Measurements from ENCODE around the gene POU6F2.

POU6F2 gene

GRCh38 chr7:39017369-39017915 lies 39.7 kb downstream of the POU6F2 start:
- no peak for DNase-seq

GRCh38 chr7:39022796-39023195 lies 45.1 kb downstream of the POU6F2 start:
- Mint-ChIP-seq H3K4me1 (no peaks in the 10 kb centered on the region), H3K36me3 (no peaks in the 10 kb centered on the region), H3K4me3 (no peak overlapping the region), H3K9me3 (peaks cover 7% of the 10 kb centered on the region), H3K27me3 (no peaks in the 10 kb centered on the region), H3K27ac (no peak overlapping the region)
- DNase-seq, result no peak
- CTCF ChIA-PET, result no interaction called here

More at GRCh38 chr7:39017369-39017915, 39.7 kb downstream of the POU6F2 start:
- Mint-ChIP-seq H3K9me3 (no peaks in the 10 kb centered on the region), H3K4me3 (no peak overlapping the region), H3K36me3 (no peaks in the 10 kb centered on the region), H3K4me1 (no peaks in the 10 kb centered on the region), H3K27ac (no peak overlapping the region), H3K27me3 (no peaks in the 10 kb centered on the region)
- CTCF ChIA-PET, result no interaction called here

- peaks cover 7% of the 10 kb centered on the region for H3K9me3 Mint-ChIP-seq
- no peak overlapping the region for H3K4me3 Mint-ChIP-seq
- CTCF ChIA-PET, result no interaction called here
- no peak for DNase-seq
- no peaks in the 10 kb centered on the region for H3K27me3 Mint-ChIP-seq
- no peak overlapping the region for H3K27ac Mint-ChIP-seq
- H3K4me1 Mint-ChIP-seq, result no peaks in the 10 kb centered on the region
- no peaks in the 10 kb centered on the region for H3K36me3 Mint-ChIP-seq
These were observed 49.8 kb downstream of the POU6F2 start for GRCh38 chr7:39027491-39027890.

GRCh38 chr7:39033885-39034624 lies 56.3 kb downstream of the POU6F2 start:
- no peaks in the 10 kb centered on the region for H3K9me3 Mint-ChIP-seq
- H3K27me3 Mint-ChIP-seq, result no peaks in the 10 kb centered on the region
- DNase-seq, result no peak
- H3K27ac Mint-ChIP-seq, result no peak overlapping the region
- H3K4me1 Mint-ChIP-seq, result no peaks in the 10 kb centered on the region
- H3K36me3 Mint-ChIP-seq, result no peaks in the 10 kb centered on the region
- CTCF ChIA-PET, result no interaction called here
- H3K4me3 Mint-ChIP-seq, result no peak overlapping the region

GRCh38 chr7:39035156-39035555 lies 57.4 kb downstream of the POU6F2 start:
- no peak for DNase-seq
- no peak overlapping the region for H3K27ac Mint-ChIP-seq
- no peaks in the 10 kb centered on the region for H3K36me3 Mint-ChIP-seq
- no peaks in the 10 kb centered on the region for H3K4me1 Mint-ChIP-seq
- H3K27me3 Mint-ChIP-seq, result no peaks in the 10 kb centered on the region
- H3K4me3 Mint-ChIP-seq, result no peak overlapping the region
- no peaks in the 10 kb centered on the region for H3K9me3 Mint-ChIP-seq
- CTCF ChIA-PET, result no interaction called here

- CTCF ChIA-PET, result no interaction called here
- Mint-ChIP-seq H3K4me1 (no peaks in the 10 kb centered on the region), H3K27ac (no peak overlapping the region), H3K27me3 (no peaks in the 10 kb centered on the region), H3K9me3 (no peaks in the 10 kb centered on the region), H3K4me3 (no peak overlapping the region), H3K36me3 (no peaks in the 10 kb centered on the region)
- DNase-seq, result no peak
These were observed 58.2 kb downstream of the POU6F2 start for GRCh38 chr7:39035903-39036302.

GRCh38 chr7:39042670-39043069 lies 65.0 kb downstream of the POU6F2 start:
- CTCF ChIA-PET, result no interaction called here
- Mint-ChIP-seq H3K27me3 (no peaks in the 10 kb centered on the region), H3K4me1 (no peaks in the 10 kb centered on the region), H3K9me3 (no peaks in the 10 kb centered on the region), H3K36me3 (no peaks in the 10 kb centered on the region), H3K4me3 (no peak overlapping the region), H3K27ac (no peak overlapping the region)
- DNase-seq, result no peak

- H3K27ac Mint-ChIP-seq, result no peak overlapping the region
- DNase-seq, result no peak
- no peaks in the 10 kb centered on the region for H3K36me3 Mint-ChIP-seq
- no peaks in the 10 kb centered on the region for H3K27me3 Mint-ChIP-seq
- H3K4me1 Mint-ChIP-seq, result no peaks in the 10 kb centered on the region
- H3K9me3 Mint-ChIP-seq, result no peaks in the 10 kb centered on the region
- CTCF ChIA-PET, result no interaction called here
- H3K4me3 Mint-ChIP-seq, result no peak overlapping the region
These were observed 65.8 kb downstream of the POU6F2 start for GRCh38 chr7:39043531-39043930.

- Mint-ChIP-seq H3K27me3 (no peaks in the 10 kb centered on the region), H3K36me3 (no peaks in the 10 kb centered on the region), H3K4me1 (no peaks in the 10 kb centered on the region), H3K4me3 (no peak overlapping the region), H3K9me3 (no peaks in the 10 kb centered on the region), H3K27ac (no peak overlapping the region)
- no peak for DNase-seq
- CTCF ChIA-PET, result no interaction called here
These were observed 66.8 kb downstream of the POU6F2 start for GRCh38 chr7:39044489-39044888.

- no peak for DNase-seq
- no peaks in the 10 kb centered on the region for H3K27me3 Mint-ChIP-seq
- no peak overlapping the region for H3K4me3 Mint-ChIP-seq
- CTCF ChIA-PET, result no interaction called here
- no peaks in the 10 kb centered on the region for H3K4me1 Mint-ChIP-seq
- H3K9me3 Mint-ChIP-seq, result no peaks in the 10 kb centered on the region
- H3K27ac Mint-ChIP-seq, result no peak overlapping the region
- no peaks in the 10 kb centered on the region for H3K36me3 Mint-ChIP-seq
These were observed 67.5 kb downstream of the POU6F2 start for GRCh38 chr7:39045231-39045630.

GRCh38 chr7:39051279-39051678 lies 73.6 kb downstream of the POU6F2 start:
- no peak for DNase-seq
- CTCF ChIA-PET, result no interaction called here
- Mint-ChIP-seq H3K36me3 (no peaks in the 10 kb centered on the region), H3K4me1 (no peaks in the 10 kb centered on the region), H3K9me3 (no peaks in the 10 kb centered on the region), H3K4me3 (no peak overlapping the region), H3K27me3 (no peaks in the 10 kb centered on the region), H3K27ac (no peak overlapping the region)

- H3K4me1 Mint-ChIP-seq, result no peaks in the 10 kb centered on the region
- CTCF ChIA-PET, result no interaction called here
- DNase-seq, result no peak
- H3K36me3 Mint-ChIP-seq, result no peaks in the 10 kb centered on the region
- H3K27ac Mint-ChIP-seq, result no peak overlapping the region
- no peaks in the 10 kb centered on the region for H3K27me3 Mint-ChIP-seq
- H3K9me3 Mint-ChIP-seq, result no peaks in the 10 kb centered on the region
- no peak overlapping the region for H3K4me3 Mint-ChIP-seq
These were observed 74.0 kb downstream of the POU6F2 start for GRCh38 chr7:39051707-39052106.

- no peak overlapping the region for H3K27ac Mint-ChIP-seq
- no peaks in the 10 kb centered on the region for H3K27me3 Mint-ChIP-seq
- H3K36me3 Mint-ChIP-seq, result no peaks in the 10 kb centered on the region
- no peak for DNase-seq
- CTCF ChIA-PET, result no interaction called here
- no peaks in the 10 kb centered on the region for H3K9me3 Mint-ChIP-seq
- H3K4me1 Mint-ChIP-seq, result no peaks in the 10 kb centered on the region
- H3K4me3 Mint-ChIP-seq, result no peak overlapping the region
These were observed 77.0 kb downstream of the POU6F2 start for GRCh38 chr7:39054731-39055130.

- DNase-seq, result no peak
- Mint-ChIP-seq H3K9me3 (no peaks in the 10 kb centered on the region), H3K27ac (no peak overlapping the region), H3K4me3 (no peak overlapping the region), H3K4me1 (no peaks in the 10 kb centered on the region), H3K36me3 (no peaks in the 10 kb centered on the region), H3K27me3 (no peaks in the 10 kb centered on the region)
- CTCF ChIA-PET, result no interaction called here
These were observed 78.4 kb downstream of the POU6F2 start for GRCh38 chr7:39056153-39056552.

- CTCF ChIA-PET, result no interaction called here
These were observed 85.1 kb downstream of the POU6F2 start for GRCh38 chr7:39062811-39063210.

More at GRCh38 chr7:39062811-39063210, 85.1 kb downstream of the POU6F2 start:
- no peaks in the 10 kb centered on the region for H3K9me3 Mint-ChIP-seq
- DNase-seq, result no peak
- H3K4me1 Mint-ChIP-seq, result no peaks in the 10 kb centered on the region
- no peaks in the 10 kb centered on the region for H3K27me3 Mint-ChIP-seq
- no peak overlapping the region for H3K27ac Mint-ChIP-seq
- H3K36me3 Mint-ChIP-seq, result no peaks in the 10 kb centered on the region
- no peak overlapping the region for H3K4me3 Mint-ChIP-seq

Data from activated naive CD4-positive, alpha-beta T cell treated with anti-CD3 and anti-CD28 coated beads, Interleukin-2, amount 10 ng/mL, durations not matched to agents 7 days and 5 days (primary cell).